KG1 (cell line): ENCODE results near the gene BCKDHA.
"Not testable (repeated sequence)": the region's sequence is repeated elsewhere in the genome, so short reads cannot be mapped to it uniquely, and the experiment has no call there.

ENCODE experiments used
- DNase-seq: peaks from one replicate; lab custom pipeline; 2025; lab: John Stamatoyannopoulos, UW

Gene BCKDHA

DNA sequence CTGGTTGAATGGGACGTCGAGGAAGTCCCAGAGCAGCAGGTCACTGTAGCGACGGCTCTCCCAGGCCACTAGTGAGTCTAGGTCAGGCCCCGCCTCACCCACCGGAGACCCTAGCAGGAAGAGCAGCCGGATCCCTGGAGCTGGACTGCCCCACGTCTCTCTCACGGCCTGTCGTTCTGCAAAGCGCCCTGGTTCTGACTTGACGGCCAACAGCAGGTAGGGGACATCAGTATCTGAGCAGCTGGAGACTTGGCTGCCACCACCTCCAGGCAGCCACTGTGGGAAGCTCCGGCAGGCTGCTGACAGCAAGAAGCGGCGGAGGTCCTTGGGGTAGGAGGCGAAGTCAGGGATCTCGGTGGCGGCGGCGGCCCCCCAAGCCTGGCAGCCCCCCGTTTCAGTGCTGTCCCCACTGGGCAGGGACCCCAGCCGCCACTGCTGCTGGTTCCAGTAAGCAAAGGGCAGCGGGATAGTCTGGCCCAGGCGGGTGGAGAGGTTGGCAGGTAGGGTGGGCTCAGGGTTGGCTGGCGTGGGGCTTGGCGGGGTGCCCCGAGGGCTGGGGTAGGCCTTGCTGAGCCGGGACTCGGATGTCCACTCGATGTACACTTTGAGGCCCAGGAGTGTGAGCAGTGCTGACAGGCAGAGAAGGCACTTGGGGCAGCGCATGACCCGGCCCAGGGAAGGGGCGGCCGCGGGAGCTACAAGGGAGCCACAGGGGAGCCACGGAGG, 28.7 kb downstream of the BCKDHA start:
- no peak for DNase-seq

DNA sequence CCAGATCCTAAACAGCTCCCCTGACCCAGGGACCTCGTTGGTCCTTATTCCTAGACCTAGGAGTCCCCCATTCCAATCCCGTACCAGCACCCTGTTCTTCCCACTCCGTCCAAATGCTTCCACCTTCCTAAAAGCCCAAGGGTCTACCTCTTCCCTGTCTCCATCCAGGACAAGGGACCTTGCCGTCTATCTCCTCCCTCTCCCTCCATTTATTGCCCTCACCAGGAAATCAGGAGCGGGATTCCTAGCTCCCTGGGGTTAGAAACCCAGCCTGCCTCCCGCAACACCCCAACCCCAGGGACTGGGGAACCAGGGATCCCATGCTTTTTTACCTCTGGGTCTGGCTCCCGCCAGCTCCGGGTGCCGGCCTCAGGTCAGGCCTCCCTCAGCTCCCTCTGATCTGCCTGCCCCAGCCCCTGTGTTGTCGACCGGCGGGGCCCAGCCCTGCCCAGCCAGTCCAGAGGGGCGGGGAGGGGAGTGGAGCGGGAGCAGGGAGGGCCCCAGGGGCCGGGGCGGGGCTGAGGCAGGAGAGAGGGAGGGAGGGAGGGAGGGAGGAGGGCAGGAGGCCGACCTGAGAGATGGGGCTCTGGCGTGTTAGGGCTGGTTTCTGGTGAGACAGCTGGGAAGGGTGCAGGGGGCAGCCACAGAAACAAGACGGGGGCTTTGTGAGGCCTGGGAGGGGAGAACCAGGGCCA, 29.5 kb downstream of the BCKDHA start, which contains the start of gene B3GNT8:
Gene B3GNT8, minus strand, starts transcription at position 423 of the 695 bp plus-strand sequence. CDS start 596 bp downstream, outside the sequence.
- peak; percentile 21 for DNase-seq

DNA sequence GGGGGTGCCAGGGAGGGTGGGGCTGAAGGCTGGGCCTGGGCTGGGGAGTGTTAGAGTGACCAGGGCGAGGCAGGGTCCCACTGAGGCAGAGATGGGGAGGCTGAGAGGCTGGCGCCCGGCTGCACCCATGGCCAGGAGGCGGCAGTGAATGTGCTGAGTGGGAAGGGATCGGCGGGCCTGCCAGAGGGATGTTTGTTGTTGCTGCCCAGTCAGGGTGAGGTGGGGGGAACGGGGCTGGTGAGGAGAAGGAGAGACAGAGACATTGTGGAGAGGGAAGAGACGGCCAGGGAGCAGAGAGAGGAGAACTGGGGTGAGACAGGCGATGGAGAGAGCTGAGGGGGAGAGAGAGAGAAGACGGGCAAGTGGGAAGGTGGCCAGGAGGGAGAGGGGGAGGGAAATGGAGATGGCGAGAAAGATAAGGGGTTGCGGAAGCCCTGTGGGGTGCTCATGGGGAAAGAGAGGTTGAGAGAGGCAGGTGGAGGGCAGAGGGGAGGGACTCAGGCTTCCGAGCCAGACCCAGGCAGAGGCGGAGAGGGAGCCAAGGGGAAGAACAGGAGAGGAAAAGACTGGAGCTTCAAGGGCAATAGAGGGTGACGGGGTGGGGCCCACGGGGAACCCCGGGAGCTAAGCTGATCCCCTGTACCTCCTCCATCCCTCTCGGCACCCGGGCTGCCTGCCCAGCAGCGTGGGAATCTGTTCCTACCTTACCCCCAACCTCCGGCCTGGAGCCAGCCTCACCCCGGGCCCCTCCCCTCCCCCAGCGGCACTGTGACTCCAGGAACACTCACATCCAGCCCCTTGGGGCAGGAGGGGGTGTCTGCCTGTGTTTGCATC, 30.2 kb downstream of the BCKDHA start:
- no peak for DNase-seq

DNA sequence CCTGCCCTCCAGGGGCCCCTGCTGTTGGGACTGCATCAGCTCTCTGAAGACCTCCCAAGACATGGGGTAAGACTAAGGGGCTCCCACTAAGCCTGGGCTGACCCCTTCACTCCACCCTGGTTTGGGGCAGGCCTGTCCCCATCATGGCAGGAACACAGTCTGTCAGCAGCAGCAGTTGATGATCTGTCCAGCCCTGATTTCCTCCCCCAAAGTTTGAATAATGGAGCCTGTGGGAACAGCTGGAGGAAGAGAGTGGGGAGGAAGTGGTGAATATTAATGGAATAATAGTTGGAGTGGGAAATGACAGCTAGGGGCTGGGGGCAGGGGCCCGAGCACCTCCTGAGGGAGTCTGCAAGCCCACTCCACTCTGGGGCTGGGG, 30.9 kb downstream of the BCKDHA start:
- no peak for DNase-seq

DNA sequence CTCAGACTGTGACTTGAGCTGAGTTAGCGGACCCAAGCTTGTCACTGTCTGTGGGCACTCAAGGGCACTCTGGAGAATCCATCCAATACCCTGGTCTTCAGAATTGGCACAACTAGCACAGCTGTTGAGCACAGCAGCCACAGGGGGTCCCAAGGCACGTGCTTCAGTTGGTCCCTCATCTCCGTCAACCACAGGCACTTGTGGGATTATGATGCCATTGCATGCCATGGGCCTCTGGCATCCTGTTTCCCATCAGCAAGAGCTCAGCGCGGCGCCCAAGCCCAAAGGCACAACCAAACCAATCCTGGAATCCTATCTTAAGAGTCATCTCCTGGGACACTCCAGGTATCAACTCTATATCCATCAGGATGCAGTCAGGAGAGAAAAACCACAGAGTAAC, 33.3 kb downstream of the BCKDHA start:
- no peak for DNase-seq

DNA sequence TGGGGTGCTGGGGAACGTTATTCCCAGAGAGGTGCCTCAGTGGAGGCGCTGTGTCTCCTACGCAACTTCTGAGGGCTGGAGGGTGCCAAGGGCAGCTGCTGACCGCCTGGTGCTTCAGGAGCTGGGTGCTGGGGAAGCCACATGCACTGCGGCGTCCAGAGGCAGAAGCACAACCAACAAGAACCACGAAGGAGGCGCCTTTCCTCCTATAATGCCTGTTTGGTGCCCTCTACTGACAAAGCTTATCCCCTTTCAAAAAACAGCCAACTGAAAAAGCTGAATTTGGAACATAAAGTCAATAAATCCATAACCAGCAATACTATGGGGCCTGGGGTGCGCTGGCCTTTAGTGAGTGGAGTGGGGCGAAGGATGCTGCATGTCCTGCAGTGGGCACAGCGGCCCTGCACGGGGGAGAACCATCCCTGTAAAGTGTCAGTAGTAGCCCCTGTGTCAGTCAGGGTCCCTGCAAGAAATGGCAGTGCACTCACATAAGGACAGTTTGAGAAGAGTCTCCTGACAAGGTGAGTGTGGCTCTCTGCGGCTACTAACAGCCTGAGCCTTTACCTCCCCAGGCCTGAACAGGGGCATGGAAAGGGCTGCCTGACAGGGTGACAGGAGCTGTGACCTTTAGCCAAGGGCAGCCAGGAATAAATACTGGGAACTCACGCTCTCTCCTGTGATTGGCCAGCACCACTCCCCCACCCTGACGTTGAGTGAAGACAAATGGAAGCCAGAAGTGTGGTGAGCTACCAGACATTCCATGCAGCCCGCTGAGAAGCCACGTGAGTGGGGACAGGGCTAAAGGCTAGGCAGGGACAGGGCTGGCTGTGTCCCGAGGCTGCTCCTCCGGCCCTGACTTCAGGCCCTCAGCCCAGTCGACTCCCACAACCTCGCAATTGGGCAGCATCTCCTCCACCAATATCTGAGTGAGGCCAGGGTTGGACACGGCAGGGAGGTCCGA, 34.1 kb downstream of the BCKDHA start:
- DNase-seq, result no peak

DNA sequence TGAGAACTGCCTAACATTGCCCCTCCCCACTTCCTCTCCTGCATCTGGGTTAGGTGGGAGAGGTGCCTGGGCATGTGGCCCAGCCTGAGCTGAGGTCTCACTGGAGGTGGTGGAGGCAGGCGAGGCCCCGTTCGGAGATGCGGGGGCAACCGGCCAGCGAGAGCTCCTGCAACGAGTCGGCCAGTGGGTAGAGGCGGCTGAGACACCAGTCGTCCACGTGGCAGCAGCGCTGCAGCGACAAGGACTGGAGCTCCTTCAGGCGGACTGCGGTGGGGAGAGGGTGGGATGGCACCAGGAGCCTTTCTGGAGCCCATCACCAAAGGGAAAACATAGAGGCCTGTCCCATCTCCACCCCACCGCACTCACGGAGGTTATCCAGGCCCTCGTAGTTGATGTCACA, 35.6 kb downstream of the BCKDHA start:
- no peak for DNase-seq

DNA sequence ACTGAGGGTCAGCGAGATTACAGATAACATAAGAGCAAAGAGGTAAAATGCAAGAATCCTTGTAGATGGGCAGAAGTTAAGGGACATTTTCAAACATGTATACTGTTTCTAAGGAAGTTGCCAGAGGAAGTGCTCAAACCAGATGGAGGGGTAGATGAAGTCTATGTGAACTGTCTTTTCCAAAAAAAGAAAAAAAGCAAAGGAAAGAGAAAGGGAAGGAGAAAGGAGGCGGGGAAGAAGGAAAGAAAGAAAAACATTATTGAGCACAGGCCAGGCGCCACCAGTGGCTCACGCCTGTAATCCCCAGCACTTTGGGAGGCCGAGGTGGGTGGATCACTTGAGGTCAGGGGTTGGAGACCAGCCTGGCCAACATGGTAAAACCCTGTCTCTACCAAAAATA, 36.8 kb downstream of the BCKDHA start:
- no peak for DNase-seq

DNA sequence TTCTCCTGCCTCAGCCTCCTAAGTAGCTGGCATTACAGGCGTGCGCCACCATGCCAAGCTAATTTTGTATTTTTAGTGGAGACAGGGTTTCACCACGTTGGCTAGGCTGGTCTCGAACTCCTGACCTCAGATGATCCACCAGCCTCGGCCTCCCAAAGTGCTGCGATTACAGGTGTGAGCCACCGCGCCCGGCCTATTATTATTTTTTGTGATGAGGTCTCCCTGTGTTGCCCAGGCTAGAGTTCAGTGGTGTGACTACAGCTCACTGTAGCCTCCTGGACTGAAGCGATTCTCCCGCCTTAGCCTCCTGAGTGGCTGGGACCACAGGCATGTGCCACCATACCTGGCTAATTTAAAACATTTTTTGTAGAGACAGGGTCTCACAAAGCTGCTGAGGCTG, 37.8 kb downstream of the BCKDHA start:
- DNase-seq, result not testable (repeated sequence)

DNA sequence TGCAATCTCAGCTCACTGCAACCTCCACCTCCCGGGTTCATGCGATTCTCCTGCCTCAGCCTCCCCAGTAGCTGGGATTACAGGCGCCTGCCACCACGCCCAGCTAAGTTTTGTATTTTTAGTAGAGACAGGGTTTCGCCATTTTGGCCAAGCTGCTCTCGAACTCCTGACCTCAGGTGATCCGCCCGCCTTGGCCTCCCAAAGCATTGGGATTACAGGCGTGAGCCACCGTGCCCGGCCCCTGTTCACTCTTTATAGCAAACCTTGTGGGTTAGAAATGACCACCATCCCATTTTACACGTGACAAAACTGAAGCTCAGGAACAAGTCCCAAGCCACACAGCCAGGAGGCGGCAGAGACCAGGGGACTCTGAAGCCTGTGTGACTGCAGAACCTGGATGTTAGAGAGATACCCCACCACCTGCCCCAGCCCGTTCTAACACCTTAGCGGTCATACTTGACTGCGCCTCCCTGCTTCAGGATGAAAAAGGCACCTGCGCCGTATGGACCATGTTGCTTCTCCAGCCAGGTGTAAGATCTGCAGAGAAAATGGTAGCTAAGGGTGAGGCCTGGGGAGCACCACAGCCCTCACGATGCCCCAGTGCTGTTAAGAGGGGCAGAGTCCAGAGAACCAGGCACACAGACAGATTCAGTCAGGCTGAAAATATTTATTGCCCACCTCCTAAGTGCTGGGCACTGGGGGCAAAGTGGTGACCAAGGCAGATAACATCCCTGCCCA, 38.5 kb downstream of the BCKDHA start:
- no peak for DNase-seq

DNA sequence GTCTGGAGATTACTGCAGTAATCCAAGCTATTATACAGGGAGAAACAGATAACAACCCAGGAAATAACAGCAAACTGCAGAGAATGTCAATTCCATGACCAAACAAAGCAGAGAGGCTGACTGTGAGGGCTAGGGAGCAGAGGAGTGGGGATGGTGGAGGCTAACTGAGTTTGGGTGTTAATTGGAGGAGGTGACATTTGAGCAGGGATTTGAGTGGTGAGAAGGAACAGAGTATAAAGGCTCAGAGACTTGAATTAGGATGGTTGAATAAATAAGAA, 39.0 kb downstream of the BCKDHA start:
- DNase-seq, result no peak

DNA sequence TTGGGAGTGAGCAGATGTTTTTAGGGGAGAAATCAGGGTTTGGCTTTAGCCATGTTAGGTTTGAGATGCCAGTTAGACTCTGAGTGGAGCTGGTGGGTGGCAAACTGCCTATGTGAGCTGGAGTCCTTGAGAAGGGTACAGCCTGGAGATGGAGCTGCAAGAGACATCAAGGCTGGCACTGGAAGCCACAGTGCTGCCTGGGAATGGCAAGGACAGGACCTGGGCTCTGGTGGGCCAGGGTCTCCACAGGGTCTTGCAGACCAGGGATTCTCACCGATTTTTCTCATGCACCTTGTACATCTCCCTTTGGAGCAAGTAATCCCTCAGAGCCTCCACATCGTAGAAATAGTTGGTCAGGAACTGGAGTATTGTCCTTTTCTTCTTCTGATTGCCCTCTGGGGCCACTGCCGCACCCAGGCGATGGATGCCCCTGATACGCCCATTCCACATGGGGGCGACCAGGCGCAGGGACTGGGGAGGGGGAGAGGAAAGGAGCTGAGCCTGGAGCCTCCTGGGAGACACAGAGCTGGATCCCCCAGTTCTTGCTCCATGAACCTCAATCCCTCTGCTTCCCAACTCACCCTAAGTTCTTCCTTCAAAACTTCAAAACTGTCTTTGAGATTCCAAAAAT, 40.4 kb downstream of the BCKDHA start:
- no peak for DNase-seq

DNA sequence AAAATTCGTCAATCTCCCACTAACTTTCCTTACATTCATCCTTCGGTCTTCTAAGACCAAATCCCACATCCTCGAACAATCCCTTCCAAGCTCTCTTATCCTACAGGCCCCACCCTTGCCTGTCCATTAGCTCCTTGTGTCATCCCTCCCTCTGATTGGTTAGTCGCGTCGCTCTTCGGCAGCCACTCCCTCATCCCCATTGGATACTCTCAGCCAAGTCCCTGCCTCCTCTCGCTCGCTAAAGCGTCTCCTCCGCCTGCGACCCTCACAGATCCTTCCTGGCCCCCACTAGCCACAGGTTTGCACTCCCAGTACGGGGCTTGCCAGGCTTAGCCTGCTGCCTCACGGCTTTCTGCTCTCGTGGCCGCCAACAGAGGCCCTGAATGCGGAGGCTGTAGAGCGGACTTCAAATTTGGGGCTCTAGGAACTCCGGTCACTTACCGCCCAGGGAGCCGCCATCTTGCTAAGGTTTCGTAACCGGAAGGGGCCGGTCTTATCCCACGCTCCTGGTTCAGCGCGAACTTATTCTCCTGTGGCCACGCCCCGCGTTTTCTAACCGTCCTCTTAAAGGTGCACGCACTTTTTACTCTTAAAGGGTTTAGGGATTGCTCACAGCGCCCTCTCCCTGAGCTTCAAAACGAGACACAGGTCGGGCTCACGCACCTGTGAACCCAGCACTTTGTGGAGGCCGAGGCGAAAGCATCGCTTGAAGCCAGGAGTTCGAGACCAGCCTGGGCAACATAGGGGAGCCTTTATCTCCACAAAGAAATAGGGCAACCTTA, 42.0 kb downstream of the BCKDHA start, which contains the start of gene DMAC2:
Gene DMAC2, minus strand, starts transcription at position 472 of the 782 bp plus-strand sequence. Its CDS starts 13 bp downstream, at position 459.
- DNase-seq, result peak; percentile 90

DNA sequence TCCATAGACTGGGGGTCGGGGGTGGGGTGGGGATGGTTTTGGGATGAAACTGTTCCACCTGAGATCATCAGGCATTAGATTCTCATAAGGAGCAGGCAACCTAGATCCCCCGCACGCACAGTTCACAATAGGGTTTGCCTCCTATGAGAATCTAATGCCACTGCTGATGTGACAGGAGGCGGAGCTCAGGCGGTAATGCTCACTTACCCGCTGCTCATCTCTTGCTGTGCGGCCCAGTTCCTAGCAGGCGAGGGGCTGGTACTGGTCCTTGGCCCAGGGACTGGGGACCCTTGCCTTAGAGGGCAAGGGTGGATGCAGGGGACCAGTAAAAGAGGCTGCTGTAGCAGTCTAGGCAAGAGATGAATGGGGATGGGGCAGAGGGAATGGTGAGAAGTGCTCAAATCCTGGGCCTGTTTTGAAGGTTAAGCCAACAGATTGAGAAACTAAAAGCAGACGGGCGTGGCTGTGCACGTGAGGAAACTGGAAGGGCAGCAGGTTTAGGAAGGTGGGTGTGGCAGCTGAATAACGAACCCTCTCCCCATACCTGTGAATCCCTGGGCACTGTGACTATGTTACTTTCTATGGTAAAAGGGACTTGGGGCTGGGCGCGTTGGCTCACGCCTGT, 43.8 kb downstream of the BCKDHA start:
- DNase-seq, result no peak

DNA sequence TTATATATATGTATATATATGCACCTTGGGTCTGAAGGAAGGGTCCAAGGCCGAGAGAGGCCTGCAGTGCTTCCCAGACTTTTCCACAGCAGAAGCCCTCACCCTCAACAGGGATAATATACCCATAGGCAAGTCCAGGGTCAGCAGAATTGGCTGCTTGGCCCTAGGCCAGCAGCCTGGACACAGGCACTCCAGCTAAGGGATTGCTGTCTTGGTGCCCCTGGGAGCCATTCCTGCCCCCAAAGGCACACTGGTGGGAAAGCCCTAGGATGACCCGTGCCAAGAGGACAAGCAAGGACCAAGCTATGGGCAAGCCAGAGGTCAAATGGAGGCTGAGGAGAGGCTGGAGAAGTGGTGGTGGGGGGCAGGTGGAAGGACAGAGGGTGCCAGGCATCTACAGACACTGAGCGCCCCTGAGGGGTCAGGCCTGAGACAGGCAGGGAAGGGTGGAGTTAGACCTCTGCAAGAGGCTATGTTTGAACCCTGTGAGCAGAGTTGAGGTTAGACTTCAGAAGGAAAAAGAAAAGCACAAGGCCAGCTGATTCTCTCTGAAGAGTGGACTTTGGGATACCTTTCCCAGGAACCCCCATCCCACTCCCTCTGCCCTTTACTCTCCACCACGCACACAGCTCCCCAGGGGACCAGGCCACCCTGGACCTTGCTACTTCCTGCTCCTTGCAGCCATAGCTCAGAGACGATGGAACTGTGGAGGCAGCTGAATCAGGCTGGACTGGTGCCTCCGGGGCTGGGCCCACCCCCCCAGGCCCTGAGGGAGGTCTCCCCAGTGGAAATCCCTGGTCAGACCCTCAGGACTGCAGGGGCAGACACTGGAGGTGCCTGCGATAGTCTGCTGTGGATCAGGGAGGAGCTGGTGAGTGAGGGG, 45.1 kb downstream of the BCKDHA start, which contains the start of gene ERICH4:
Gene ERICH4, plus strand, starts transcription at position 684 of the 883 bp plus-strand sequence. Its CDS starts 14 bp downstream, at position 698.
- no peak for DNase-seq

DNA sequence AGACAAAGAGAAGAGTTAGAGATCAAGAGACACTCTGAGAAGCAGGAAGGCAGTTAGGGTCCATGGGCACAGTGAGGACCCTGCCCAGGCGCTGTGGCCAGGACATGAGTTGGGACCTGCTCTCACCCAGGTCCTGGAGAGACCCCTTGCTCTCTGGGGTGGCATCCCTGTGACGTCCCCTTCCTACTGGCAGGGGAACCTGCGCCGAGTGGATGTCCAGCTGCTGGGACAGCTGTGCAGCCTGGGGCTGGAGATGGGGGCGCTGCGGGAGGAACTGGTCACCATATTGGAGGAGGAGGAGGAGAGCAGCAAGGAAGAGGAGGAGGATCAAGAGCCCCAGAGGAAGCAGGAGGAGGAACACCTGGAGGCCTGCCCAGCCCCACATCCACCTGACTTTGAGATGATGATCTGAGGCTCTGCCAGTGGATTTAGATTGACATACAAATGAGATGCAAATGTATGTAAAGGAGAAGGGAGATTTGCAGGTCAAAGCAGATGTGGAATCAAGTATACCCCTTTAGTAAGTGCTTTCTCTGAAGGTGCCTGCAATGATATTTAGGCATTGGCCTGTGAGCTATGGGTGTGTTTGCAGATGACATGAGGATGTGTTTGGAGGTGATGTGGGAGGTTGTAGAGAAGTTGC, 46.3 kb downstream of the BCKDHA start:
- DNase-seq, result no peak

DNA sequence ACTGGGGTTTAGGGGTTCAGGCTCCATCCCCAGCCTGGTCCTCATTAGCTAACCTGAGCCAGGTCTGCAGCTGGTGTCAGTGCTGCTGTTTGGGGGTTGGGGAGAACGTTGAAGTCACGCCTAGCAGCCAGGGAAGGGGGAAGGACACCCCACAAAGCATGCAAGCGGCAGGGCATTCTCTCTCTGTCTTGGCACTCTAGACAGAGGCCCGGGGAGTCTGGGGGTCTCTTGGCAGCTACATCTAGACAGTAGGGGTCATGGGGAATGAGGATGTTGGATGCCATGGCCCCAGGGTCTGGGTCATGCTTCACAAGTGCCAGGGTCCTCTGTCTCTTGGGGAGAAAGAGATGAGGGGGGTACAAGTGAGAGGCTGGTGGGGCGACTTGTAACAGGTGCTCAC, 48.0 kb downstream of the BCKDHA start:
- no peak for DNase-seq
